Mesodermal cell (in vitro differentiated cells): ENCODE data around the gene HSD17B14.
"Not testable (repeated sequence)": the region's sequence is repeated elsewhere in the genome, so short reads cannot be mapped to it uniquely, and the experiment has no call there.

Experiments
- H3K27ac ChIP-seq: 2 replicates; pipeline ENCODE4 v1.7.0; 2013; ENCODE audit warnings: mild to moderate bottlenecking, low read depth, low read length, moderate library complexity; ENCODE audit not compliant: severe bottlenecking
- H3K36me3 ChIP-seq: 2 replicates; pipeline ENCODE4 v1.7.1; 2013; ENCODE audit warnings: mild to moderate bottlenecking, low read length, moderate library complexity; ENCODE audit not compliant: control insufficient read depth, insufficient read depth
- H3K4me1 ChIP-seq: one replicate; pipeline ENCODE4 v1.7.1; 2013; ENCODE audit warnings: mild to moderate bottlenecking, low read length; ENCODE audit not compliant: insufficient read depth, control insufficient read depth, poor library complexity, severe bottlenecking
- H3K4me3 ChIP-seq: 2 replicates; pipeline ENCODE4 v1.7.0; 2013; ENCODE audit warnings: low read length, control low read depth, mild to moderate bottlenecking; ENCODE audit not compliant: insufficient read depth, poor library complexity, severe bottlenecking; ENCODE audit errors: extremely low read depth
- H3K9me3 ChIP-seq: 2 replicates; pipeline ENCODE4 v1.7.1; 2013; ENCODE audit warnings: mild to moderate bottlenecking, low read length, moderate library complexity; ENCODE audit not compliant: control insufficient read depth
- WGBS, 2 experiments: methylation state at CpG; one replicate each; pipeline ENCODE4 v1.1.5; 2013; ENCODE audit warnings: missing lambda C conversion rate in 2 of 2; ENCODE audit not compliant: insufficient coverage in 2 of 2; 5-methylcytosine and 5-hydroxymethylcytosine counted together

The HSD17B14 gene

GRCh38 chr19:48779636-48780035 is 56.7 kb downstream of the HSD17B14 start:
- Histone ChIP-seq H3K27ac (no peak overlapping the region), H3K36me3 (no peaks in the 10 kb centered on the region), H3K4me3 (no peak overlapping the region), H3K9me3 (no peaks in the 10 kb centered on the region), H3K4me1 (peaks cover 7% of the 10 kb centered on the region)
- WGBS, 2 experiments = no CpG with 5 or more reads among the region's 1 CpG

- Histone ChIP-seq H3K9me3 (no peaks in the 10 kb centered on the region), H3K36me3 (no peaks in the 10 kb centered on the region), H3K27ac (no peak overlapping the region), H3K4me1 (peaks cover 7% of the 10 kb centered on the region), H3K4me3 (no peak overlapping the region)
- 90 to 96% methylated on average over 8 to 12 of the region's 12 CpGs for WGBS, 2 experiments
Observed at GRCh38 chr19:48777720-48778119, 58.6 kb downstream of the HSD17B14 start.

- WGBS, 2 experiments = 82% methylated on average over 5 of the region's 5 CpGs; no CpG with 5 or more reads in 1 of the 2 experiments
- Histone ChIP-seq H3K4me1 (peaks cover 7% of the 10 kb centered on the region), H3K4me3 (no peak overlapping the region), H3K36me3 (no peaks in the 10 kb centered on the region), H3K27ac (no peak overlapping the region), H3K9me3 (no peaks in the 10 kb centered on the region)
Observed at GRCh38 chr19:48777139-48777538, 59.2 kb downstream of the HSD17B14 start.

DNA sequence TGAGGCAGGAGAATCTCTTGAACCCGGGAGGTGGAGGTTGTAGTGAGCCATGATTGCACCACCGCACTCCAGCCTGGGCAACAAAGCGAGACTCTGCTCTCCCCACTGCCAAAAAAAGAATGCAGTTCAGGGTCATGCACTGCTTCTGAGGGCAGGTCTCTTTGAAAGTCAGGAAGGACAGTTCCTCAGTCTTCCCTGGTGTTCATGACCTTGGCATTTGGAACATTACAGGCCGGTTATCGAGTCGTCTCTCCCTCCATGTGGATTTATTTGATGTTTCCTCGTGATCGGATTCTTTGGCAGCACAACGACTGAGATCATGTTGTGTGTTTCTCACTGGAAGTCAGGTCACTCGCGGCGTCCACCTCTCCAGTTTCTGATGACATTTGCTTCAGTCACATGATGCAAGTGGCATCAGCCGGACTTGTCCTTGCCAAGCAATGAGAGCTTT is 63.8 kb downstream of the HSD17B14 start:
- Histone ChIP-seq H3K27ac (no peak overlapping the region), H3K9me3 (no peaks in the 10 kb centered on the region), H3K36me3 (no peaks in the 10 kb centered on the region), H3K4me1 (no peaks in the 10 kb centered on the region), H3K4me3 (no peak overlapping the region)
- WGBS, 2 experiments = 93 to 95% methylated on average over 13 of the region's 13 CpGs

DNA sequence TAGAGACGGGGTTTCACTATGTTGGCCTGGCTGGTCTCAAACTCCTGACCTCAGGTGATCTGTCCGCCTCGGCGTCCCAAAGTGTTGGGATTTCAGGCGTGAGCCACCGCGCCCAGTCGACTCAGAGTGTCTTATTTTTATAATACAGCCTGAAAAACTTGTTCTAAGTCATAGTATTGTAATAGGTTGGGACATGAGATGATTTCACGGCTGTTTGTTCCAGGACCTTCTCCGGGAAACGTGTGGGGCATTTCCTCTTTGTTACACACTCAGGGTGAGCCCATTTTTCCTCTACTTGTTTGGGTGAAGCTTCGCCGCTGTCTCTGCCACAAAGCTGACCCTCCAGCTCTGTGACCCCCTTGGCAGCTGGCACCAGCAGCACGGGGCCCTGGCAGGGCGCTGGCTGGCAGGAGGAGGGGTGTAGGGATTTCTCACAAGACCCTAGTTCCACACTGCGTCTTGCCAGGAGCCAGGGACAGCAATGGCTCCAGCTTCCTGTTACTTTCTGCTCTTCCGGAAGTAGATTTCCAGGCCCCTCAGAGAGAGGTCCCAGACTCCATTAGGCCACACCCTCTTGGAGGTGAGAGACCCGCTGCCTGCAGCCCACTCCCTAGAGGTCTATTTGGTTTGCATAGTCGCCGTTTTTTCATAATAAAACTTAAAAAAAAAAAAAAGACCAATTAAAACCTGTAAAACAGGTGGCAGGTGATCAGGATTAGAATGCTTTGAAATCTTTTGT is 65.4 kb downstream of the HSD17B14 start:
- Histone ChIP-seq H3K4me3 (no peak overlapping the region), H3K4me1 (no peaks in the 10 kb centered on the region), H3K9me3 (no peaks in the 10 kb centered on the region), H3K27ac (no peak overlapping the region), H3K36me3 (no peaks in the 10 kb centered on the region)
- 94 to 95% methylated on average over 12 of the region's 20 CpGs for WGBS, 2 experiments

GRCh38 chr19:48770266-48770665 is 66.0 kb downstream of the HSD17B14 start:
- 92 to 97% methylated on average over 3 to 4 of the region's 7 CpGs for WGBS, 2 experiments
- Histone ChIP-seq H3K9me3 (no peaks in the 10 kb centered on the region), H3K4me3 (no peak overlapping the region), H3K36me3 (no peaks in the 10 kb centered on the region), H3K27ac (no peak overlapping the region), H3K4me1 (no peaks in the 10 kb centered on the region)

GRCh38 chr19:48768994-48769713 is 67.1 kb downstream of the HSD17B14 start:
- WGBS, 2 experiments = 91 to 98% methylated on average over 9 to 10 of the region's 11 CpGs
- H3K36me3 ChIP-seq = no peaks in the 10 kb centered on the region
- H3K4me1 ChIP-seq = no peaks in the 10 kb centered on the region
- no peaks in the 10 kb centered on the region for H3K9me3 ChIP-seq
- H3K27ac ChIP-seq = no peak overlapping the region
- no peak overlapping the region for H3K4me3 ChIP-seq

DNA sequence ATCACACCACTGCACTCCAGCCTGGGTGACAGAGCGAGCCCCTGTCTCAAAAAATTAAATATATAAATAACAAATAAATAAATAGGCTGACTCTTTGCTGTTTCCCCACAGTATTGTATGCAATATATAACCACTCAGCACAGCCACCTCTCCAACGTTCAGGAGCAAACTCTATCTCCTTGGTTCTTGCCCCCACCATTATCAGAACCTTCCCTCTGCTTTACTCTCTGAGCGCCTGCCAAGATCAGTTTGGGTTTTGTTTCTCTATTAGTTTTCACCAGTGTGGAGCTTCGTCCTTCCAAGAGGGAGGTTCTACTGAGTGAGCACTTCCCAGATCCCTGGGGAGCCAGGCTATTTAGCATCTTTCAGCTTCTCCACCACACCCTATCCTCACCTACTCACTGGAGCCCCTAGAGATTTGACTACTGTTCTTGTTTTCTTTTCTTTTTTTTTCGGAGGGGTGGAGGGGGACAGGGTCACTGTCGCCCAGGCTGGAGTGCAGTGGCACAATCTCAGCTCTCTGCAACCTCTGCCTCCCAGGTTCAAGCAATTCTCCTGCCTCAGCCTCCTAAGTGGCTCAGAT is 68.0 kb downstream of the HSD17B14 start:
- H3K9me3 ChIP-seq, H3K4me3 ChIP-seq, H3K36me3 ChIP-seq, H3K4me1 ChIP-seq, H3K27ac ChIP-seq: not testable (repeated sequence)
- 37 to 50% methylated on average over 1 to 2 of the region's 6 CpGs for WGBS, 2 experiments

DNA sequence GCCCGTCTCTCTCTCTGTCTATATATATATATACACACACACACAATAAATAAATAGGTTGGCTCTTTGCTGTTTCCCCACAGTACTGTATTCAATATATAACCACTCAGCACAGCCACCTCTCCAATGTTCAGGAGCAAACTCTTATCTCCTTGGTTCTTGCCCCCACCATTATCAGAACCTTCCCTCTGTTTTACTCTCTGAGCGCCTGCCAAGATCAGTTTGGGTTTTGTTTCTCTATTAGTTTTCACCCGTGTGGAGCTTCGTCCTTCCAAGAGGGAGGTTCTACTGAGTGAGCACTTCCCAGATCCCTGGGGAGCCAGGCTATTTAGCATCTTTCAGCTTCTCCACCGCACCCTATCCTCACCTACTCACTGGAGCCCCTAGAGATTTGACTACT is 70.5 kb downstream of the HSD17B14 start:
- H3K4me3 ChIP-seq, H3K9me3 ChIP-seq, H3K36me3 ChIP-seq, H3K27ac ChIP-seq, H3K4me1 ChIP-seq: not testable (repeated sequence)
- no CpG with 5 or more reads among the region's 5 CpGs for WGBS, 2 experiments
